GM23338 (cell line): ENCODE measurements around the gene FAM114A2. TPM values are rescaled to one million over a fixed set of nuclear protein-coding genes. Genes with fewer than 3 reads are reported as not detected.
A peak's percentile ranks its signal among the peaks of the same experiment; 100 is the strongest.

Source experiments
- ATAC-seq: fragments of 200-7000 bp; cut with Tn5 transposase; 3 replicates; pipeline ENCODE4 v1.9.1; 2020
- DNase-seq: peaks from one replicate; pipeline ENCODE4 v3.0.0-alpha.2; 2015; ENCODE audit warnings: low spot score
- H2AFZ ChIP-seq: fragments of 200-600 bp; sonication (generic); 2 replicates; pipeline ENCODE4 v1.8.0; 2016; ENCODE audit warnings: antibody characterized with exemption, mild to moderate bottlenecking, moderate library complexity
- H3F3A ChIP-seq: fragments of 200-600 bp; sonication (generic); replicated peaks from 2 replicates; pipeline ENCODE4 v1.8.0; 2017; ENCODE audit warnings: antibody characterized with exemption, mixed run types, low read depth
- H3K27ac ChIP-seq: fragments of 200-600 bp; sonication (generic); 2 replicates; pipeline ENCODE4 v1.6.1; 2016; ENCODE audit warnings: low read depth
- H3K27me3 ChIP-seq: fragments of 200-600 bp; sonication (generic); 2 replicates; pipeline ENCODE4 v1.8.0; 2016; ENCODE audit warnings: mild to moderate bottlenecking, mixed run types, moderate library complexity; ENCODE audit not compliant: insufficient read depth
- H3K36me3 ChIP-seq: fragments of 200-600 bp; sonication (generic); 2 replicates; pipeline ENCODE4 v1.8.0; 2016; ENCODE audit warnings: mild to moderate bottlenecking; ENCODE audit not compliant: insufficient read depth
- H3K4me1 ChIP-seq: fragments of 200-600 bp; sonication (generic); 2 replicates; pipeline ENCODE4 v1.8.0; 2016; ENCODE audit warnings: mild to moderate bottlenecking, moderate library complexity; ENCODE audit not compliant: insufficient read depth
- H3K4me2 ChIP-seq: fragments of 200-600 bp; sonication (generic); 2 replicates; pipeline ENCODE4 v1.7.1; 2017; ENCODE audit warnings: mixed run types
- H3K4me3 ChIP-seq: fragments of 200-600 bp; sonication (generic); 2 replicates; pipeline ENCODE4 v1.6.1; 2016; ENCODE audit warnings: mixed run types
- H3K79me2 ChIP-seq: fragments of 200-600 bp; sonication (generic); replicated peaks from 2 replicates; pipeline ENCODE4 v1.8.0; 2017; ENCODE audit warnings: mild to moderate bottlenecking; ENCODE audit not compliant: insufficient read depth
- H3K9me2 ChIP-seq: fragments of 200-600 bp; sonication (generic); 2 replicates; pipeline ENCODE4 v1.8.0; 2017; ENCODE audit not compliant: insufficient read depth
- H4K20me1 ChIP-seq: fragments of 200-600 bp; sonication (generic); replicated peaks from 2 replicates; pipeline ENCODE4 v1.8.0; 2017; ENCODE audit warnings: mild to moderate bottlenecking; ENCODE audit not compliant: insufficient read depth
- H3K27ac Mint-ChIP-seq: 2 replicates; pipeline ENCODE4 v1.8.0; 2020; ENCODE audit warnings: inconsistent platforms, mild to moderate bottlenecking, moderate library complexity, mixed read lengths
- H3K27me3 Mint-ChIP-seq: 3 replicates; pipeline ENCODE4 v1.8.0; 2022; ENCODE audit warnings: low read depth, mild to moderate bottlenecking, moderate library complexity, mixed read lengths, inconsistent platforms; ENCODE audit not compliant: insufficient read depth, poor library complexity
- H3K36me3 Mint-ChIP-seq: 3 replicates; pipeline ENCODE4 v1.8.0; 2021; ENCODE audit warnings: low read depth, mild to moderate bottlenecking, inconsistent platforms, moderate library complexity, mixed read lengths
- H3K4me1 Mint-ChIP-seq: 3 replicates; pipeline ENCODE4 v1.8.0; 2020; ENCODE audit warnings: mild to moderate bottlenecking, inconsistent platforms, mixed read lengths
- H3K4me3 Mint-ChIP-seq: 3 replicates; pipeline ENCODE4 v1.8.0; 2021; ENCODE audit warnings: moderate library complexity, mild to moderate bottlenecking, inconsistent platforms, mixed read lengths
- H3K9me3 Mint-ChIP-seq: 3 replicates; pipeline ENCODE4 v1.8.0; 2020; ENCODE audit warnings: moderate library complexity, mild to moderate bottlenecking, inconsistent platforms, mixed read lengths
- CREB1 ChIP-seq: fragments of 250-450 bp; sonication (Bioruptor Pico); IDR thresholded peaks from 2 replicates; pipeline ENCODE4 v1.5.0; 2020; ENCODE audit warnings: low read depth, mild to moderate bottlenecking, moderate library complexity
- EZH2 ChIP-seq: fragments of 200-600 bp; sonication (generic); IDR thresholded peaks from one replicate; pipeline ENCODE4 v1.8.0; 2017; ENCODE audit warnings: antibody characterized with exemption, mild to moderate bottlenecking, low read depth; ENCODE audit not compliant: unreplicated experiment
- EZH2phosphoT487 ChIP-seq: fragments of 200-600 bp; sonication (generic); IDR thresholded peaks from one replicate; pipeline ENCODE4 v1.8.1; 2018; ENCODE audit warnings: antibody characterized with exemption; ENCODE audit not compliant: unreplicated experiment
- JUNB ChIP-seq: IDR thresholded peaks from one replicate; pipeline ENCODE4 v1.6.1; 2016; ENCODE audit warnings: antibody characterized with exemption; ENCODE audit not compliant: unreplicated experiment
- NANOG ChIP-seq: IDR thresholded peaks from 2 replicates; pipeline ENCODE4 v1.6.1; 2016; ENCODE audit warnings: antibody characterized with exemption, borderline replicate concordance
- POLR2AphosphoS5 ChIP-seq: IDR thresholded peaks from 2 replicates; pipeline ENCODE4 v1.6.1; 2016; ENCODE audit warnings: antibody characterized with exemption, low read depth
- STAT1 ChIP-seq: IDR thresholded peaks from one replicate; pipeline ENCODE4 v1.6.1; 2016; ENCODE audit warnings: antibody characterized with exemption; ENCODE audit not compliant: unreplicated experiment
- ZNF114 ChIP-seq: fragments of 250-450 bp; sonication (Bioruptor Pico); IDR thresholded peaks from 2 replicates; pipeline ENCODE4 v1.5.0; 2020; ENCODE audit warnings: mild to moderate bottlenecking, moderate library complexity
- ZNF331 ChIP-seq: fragments of 250-450 bp; sonication (Bioruptor Pico); IDR thresholded peaks from 2 replicates; pipeline ENCODE4 v1.5.0; 2020; ENCODE audit warnings: low read depth, mild to moderate bottlenecking, moderate library complexity
- polyA plus RNA-seq: library from polyadenylated mRNA; unstranded; fragments of >200 nt; fragmentation: Nextera tagmentation; extraction: Ambion mirVana; gene quantifications from 2 replicates; pipeline ENCODE4 v1.2.1, GENCODE V29; 2016
- total RNA-seq: library from RNA; depleted of rRNA; stranded (reverse); fragments of >200 nt; shearing (Covaris generic); gene quantifications from 2 replicates; pipeline ENCODE4 v1.2.3, GENCODE V29; 2014
- TF ChIP-seq, protein P1 (sequence below): IDR thresholded peaks from one replicate; pipeline ENCODE4 v1.6.1; 2018; ENCODE audit warnings: antibody characterized with exemption; ENCODE audit not compliant: unreplicated experiment
- TF ChIP-seq, protein P2 (sequence below): IDR thresholded peaks from 2 replicates; pipeline ENCODE4 v1.6.1; 2016; ENCODE audit warnings: antibody characterized with exemption

FAM114A2 gene
- total and polyA plus RNA-seq, 2 experiments from 2014 or later = 4.9 to 5.8 TPM

- Histone ChIP-seq H3K36me3 (no peaks in the 10 kb centered on the region), H3K4me2 (no peak overlapping the region), H3K27ac (no peak overlapping the region), H3K9me2 (no peaks in the 10 kb centered on the region), H2AFZ (0 out of 2 replicates have a peak overlapping the region, but pooled peaks have one; percentile 59), H3K79me2 (no peaks in the 10 kb centered on the region), H3F3A (no peaks in the 10 kb centered on the region), H3K4me3 (no peak overlapping the region), H3K4me1 (no peaks in the 10 kb centered on the region), H4K20me1 (no peaks in the 10 kb centered on the region), H3K27me3 (no peaks in the 10 kb centered on the region)
- H3K36me3 Mint-ChIP-seq = no peaks in the 10 kb centered on the region
- H3K27me3 Mint-ChIP-seq = no peaks in the 10 kb centered on the region
- no peaks in the 10 kb centered on the region for H3K9me3 Mint-ChIP-seq
- no peak overlapping the region for H3K4me3 Mint-ChIP-seq
- TF ChIP-seq CREB1 (CRISPR knock-in tag) (no peak), EZH2phosphoT487 (no peak), NANOG (no peak), STAT1 (no peak), EZH2 (no peak), POLR2AphosphoS5 (no peak), ZNF114 (no peak), JUNB (no peak), ZNF331 (CRISPR knock-in tag) (no peak)
- TF ChIP-seq, protein P1, sequence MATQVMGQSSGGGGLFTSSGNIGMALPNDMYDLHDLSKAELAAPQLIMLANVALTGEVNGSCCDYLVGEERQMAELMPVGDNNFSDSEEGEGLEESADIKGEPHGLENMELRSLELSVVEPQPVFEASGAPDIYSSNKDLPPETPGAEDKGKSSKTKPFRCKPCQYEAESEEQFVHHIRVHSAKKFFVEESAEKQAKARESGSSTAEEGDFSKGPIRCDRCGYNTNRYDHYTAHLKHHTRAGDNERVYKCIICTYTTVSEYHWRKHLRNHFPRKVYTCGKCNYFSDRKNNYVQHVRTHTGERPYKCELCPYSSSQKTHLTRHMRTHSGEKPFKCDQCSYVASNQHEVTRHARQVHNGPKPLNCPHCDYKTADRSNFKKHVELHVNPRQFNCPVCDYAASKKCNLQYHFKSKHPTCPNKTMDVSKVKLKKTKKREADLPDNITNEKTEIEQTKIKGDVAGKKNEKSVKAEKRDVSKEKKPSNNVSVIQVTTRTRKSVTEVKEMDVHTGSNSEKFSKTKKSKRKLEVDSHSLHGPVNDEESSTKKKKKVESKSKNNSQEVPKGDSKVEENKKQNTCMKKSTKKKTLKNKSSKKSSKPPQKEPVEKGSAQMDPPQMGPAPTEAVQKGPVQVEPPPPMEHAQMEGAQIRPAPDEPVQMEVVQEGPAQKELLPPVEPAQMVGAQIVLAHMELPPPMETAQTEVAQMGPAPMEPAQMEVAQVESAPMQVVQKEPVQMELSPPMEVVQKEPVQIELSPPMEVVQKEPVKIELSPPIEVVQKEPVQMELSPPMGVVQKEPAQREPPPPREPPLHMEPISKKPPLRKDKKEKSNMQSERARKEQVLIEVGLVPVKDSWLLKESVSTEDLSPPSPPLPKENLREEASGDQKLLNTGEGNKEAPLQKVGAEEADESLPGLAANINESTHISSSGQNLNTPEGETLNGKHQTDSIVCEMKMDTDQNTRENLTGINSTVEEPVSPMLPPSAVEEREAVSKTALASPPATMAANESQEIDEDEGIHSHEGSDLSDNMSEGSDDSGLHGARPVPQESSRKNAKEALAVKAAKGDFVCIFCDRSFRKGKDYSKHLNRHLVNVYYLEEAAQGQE = no peak
- TF ChIP-seq, protein P2, sequence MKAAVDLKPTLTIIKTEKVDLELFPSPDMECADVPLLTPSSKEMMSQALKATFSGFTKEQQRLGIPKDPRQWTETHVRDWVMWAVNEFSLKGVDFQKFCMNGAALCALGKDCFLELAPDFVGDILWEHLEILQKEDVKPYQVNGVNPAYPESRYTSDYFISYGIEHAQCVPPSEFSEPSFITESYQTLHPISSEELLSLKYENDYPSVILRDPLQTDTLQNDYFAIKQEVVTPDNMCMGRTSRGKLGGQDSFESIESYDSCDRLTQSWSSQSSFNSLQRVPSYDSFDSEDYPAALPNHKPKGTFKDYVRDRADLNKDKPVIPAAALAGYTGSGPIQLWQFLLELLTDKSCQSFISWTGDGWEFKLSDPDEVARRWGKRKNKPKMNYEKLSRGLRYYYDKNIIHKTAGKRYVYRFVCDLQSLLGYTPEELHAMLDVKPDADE = no peak
- no peaks in the 10 kb centered on the region; the same call in 2 of the 3 replicates for H3K4me1 Mint-ChIP-seq
- no peak overlapping the region for H3K27ac Mint-ChIP-seq
- no peak for ATAC-seq
- no peak for DNase-seq
Measured at GRCh38 chr5:153970496-153970895, 68.2 kb downstream of the FAM114A2 start.

DNA sequence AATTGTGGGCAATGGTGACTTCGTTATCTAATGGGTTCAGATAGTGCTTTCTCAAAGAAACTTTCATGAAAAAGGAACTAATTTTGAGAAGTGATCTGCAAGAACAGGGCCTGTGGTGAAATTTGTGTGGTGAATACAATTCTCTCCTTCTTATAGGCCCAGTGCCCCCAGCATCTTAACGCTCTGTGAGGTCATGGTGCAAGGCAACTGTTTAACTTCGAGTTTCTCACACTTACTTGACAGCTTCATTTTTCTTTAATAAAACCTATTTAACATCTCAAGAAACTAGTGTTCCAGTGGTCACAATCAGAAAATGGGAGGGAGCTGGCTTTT lies 69.2 kb downstream of the FAM114A2 start:
- Histone ChIP-seq H3K27me3 (no peaks in the 10 kb centered on the region), H2AFZ (no peak overlapping the region), H3K9me2 (no peaks in the 10 kb centered on the region), H3K79me2 (no peaks in the 10 kb centered on the region), H3F3A (no peaks in the 10 kb centered on the region), H3K36me3 (no peaks in the 10 kb centered on the region), H3K4me3 (no peak overlapping the region), H3K4me2 (no peak overlapping the region), H3K4me1 (peaks cover 3% of the 10 kb centered on the region; the same call in 1 of the 2 replicates), H4K20me1 (no peaks in the 10 kb centered on the region), H3K27ac (no peak overlapping the region)
- no peak overlapping the region for H3K4me3 Mint-ChIP-seq
- no peaks in the 10 kb centered on the region for H3K36me3 Mint-ChIP-seq
- no peaks in the 10 kb centered on the region for H3K27me3 Mint-ChIP-seq
- no peak for DNase-seq
- ATAC-seq = no peak
- H3K27ac Mint-ChIP-seq = no peak overlapping the region
- H3K9me3 Mint-ChIP-seq = no peaks in the 10 kb centered on the region
- H3K4me1 Mint-ChIP-seq = no peaks in the 10 kb centered on the region; the same call in 2 of the 3 replicates
- TF ChIP-seq EZH2phosphoT487 (no peak), POLR2AphosphoS5 (no peak), EZH2 (no peak), STAT1 (no peak), NANOG (no peak), ZNF331 (CRISPR knock-in tag) (no peak)
- TF ChIP-seq, protein P1 = no peak
- TF ChIP-seq, protein P2 = no peak
